PC-9 (cell line): Measurements from ENCODE around the gene TMEM120B. TPM values are rescaled to one million over a fixed set of nuclear protein-coding genes. Genes with fewer than 3 reads are reported as not detected.
A peak's percentile ranks its signal among the peaks of the same experiment; 100 is the strongest.

Experiments
- BruUV-seq: library from RNA; stranded (reverse); fragments of 400-500 nt; replicated peaks from 2 replicates; lab custom pipeline; 2021; lab: Mats Ljungman, UMichigan
- CTCF ChIA-PET: fragments of 300-600 bp; sonication (Branson Sonifier 250); formaldehyde crosslinking; loops from one replicate; lab custom pipeline; 2022; ENCODE audit warnings: antibody characterized with exemption; lab: Charles Lee
- POLR2A ChIA-PET: fragments of 300-600 bp; sonication (Branson Sonifier 250); formaldehyde crosslinking; loops from one replicate; lab custom pipeline; 2022; ENCODE audit warnings: antibody characterized with exemption; ENCODE audit not compliant: unreplicated experiment; lab: Charles Lee
- DNase-seq, 2 experiments: peaks; one replicate each; pipeline versions ENCODE4 v3.0.0 to v3.0.0-alpha.2; 2015 to 2022; ENCODE audit warnings: mixed read lengths in 1 of 2
- H2AFZ ChIP-seq: fragments of 200-600 bp; sonication (generic); 2 replicates; pipeline ENCODE4 v1.8.1; 2017; ENCODE audit warnings: antibody characterized with exemption
- H3F3A ChIP-seq: fragments of 200-600 bp; sonication (generic); 2 replicates; pipeline ENCODE4 v1.8.1; 2017; ENCODE audit warnings: antibody characterized with exemption, mild to moderate bottlenecking, low read depth; ENCODE audit not compliant: insufficient read depth
- H3K27ac ChIP-seq: fragments of 200-600 bp; sonication (generic); 2 replicates; pipeline ENCODE4 v1.6.1; 2016; ENCODE audit warnings: mixed run types
- H3K27me3 ChIP-seq: fragments of 200-600 bp; sonication (generic); 2 replicates; pipeline ENCODE4 v1.6.1; 2016; ENCODE audit warnings: low read depth, mixed run types; ENCODE audit not compliant: insufficient read depth
- H3K36me3 ChIP-seq: fragments of 200-600 bp; sonication (generic); 2 replicates; pipeline ENCODE4 v1.6.1; 2016; ENCODE audit warnings: low read depth, mixed run types
- H3K4me1 ChIP-seq: fragments of 200-600 bp; sonication (generic); replicated peaks from 2 replicates; pipeline ENCODE4 v1.6.1; 2016; ENCODE audit warnings: mixed run types; ENCODE audit not compliant: insufficient read depth
- H3K4me2 ChIP-seq: fragments of 200-600 bp; sonication (generic); 2 replicates; pipeline ENCODE4 v1.6.1; 2017; ENCODE audit warnings: mixed run types
- H3K4me3 ChIP-seq: fragments of 200-600 bp; sonication (generic); 2 replicates; pipeline ENCODE4 v1.6.1; 2016; ENCODE audit warnings: mixed run types
- H3K79me2 ChIP-seq: fragments of 200-600 bp; sonication (generic); 2 replicates; pipeline ENCODE4 v1.6.1; 2017; ENCODE audit warnings: low read depth, mixed run types
- H3K9me2 ChIP-seq: fragments of 200-600 bp; sonication (generic); 2 replicates; pipeline ENCODE4 v1.8.1; 2017; ENCODE audit warnings: mild to moderate bottlenecking; ENCODE audit not compliant: insufficient read depth
- H3K9me3 ChIP-seq: fragments of 200-600 bp; sonication (generic); 2 replicates; pipeline ENCODE4 v1.8.1; 2016; ENCODE audit warnings: low read depth; ENCODE audit not compliant: insufficient read depth
- H4K20me1 ChIP-seq: fragments of 200-600 bp; sonication (generic); 2 replicates; pipeline ENCODE4 v1.8.1; 2017; ENCODE audit not compliant: insufficient read depth
- EZH2 ChIP-seq: fragments of 200-600 bp; sonication (generic); IDR thresholded peaks from 2 replicates; pipeline ENCODE4 v1.8.0; 2017; ENCODE audit warnings: antibody characterized with exemption, low read depth
- intact Hi-C: fragments of 100-400 bp; cut with micrococcal nuclease; formaldehyde crosslinking; loops from one replicate; pipeline ENCODE4 v1.10.0; 2022; ENCODE audit not compliant: unreplicated experiment
- total RNA-seq: library from RNA; stranded (reverse); gene quantifications from 2 replicates; pipeline ENCODE4 v1.2.3, GENCODE V29; 2021
- TF ChIP-seq, protein P1 (sequence below): fragments of 200-600 bp; sonication (generic); conservative IDR thresholded peaks from 2 replicates; pipeline ENCODE4 v1.6.1; 2017; ENCODE audit warnings: mixed run types, antibody characterized with exemption, mild to moderate bottlenecking, moderate library complexity

TMEM120B gene
- total RNA-seq, 1 experiment from 2014 or later, result 12.4 TPM

DNA sequence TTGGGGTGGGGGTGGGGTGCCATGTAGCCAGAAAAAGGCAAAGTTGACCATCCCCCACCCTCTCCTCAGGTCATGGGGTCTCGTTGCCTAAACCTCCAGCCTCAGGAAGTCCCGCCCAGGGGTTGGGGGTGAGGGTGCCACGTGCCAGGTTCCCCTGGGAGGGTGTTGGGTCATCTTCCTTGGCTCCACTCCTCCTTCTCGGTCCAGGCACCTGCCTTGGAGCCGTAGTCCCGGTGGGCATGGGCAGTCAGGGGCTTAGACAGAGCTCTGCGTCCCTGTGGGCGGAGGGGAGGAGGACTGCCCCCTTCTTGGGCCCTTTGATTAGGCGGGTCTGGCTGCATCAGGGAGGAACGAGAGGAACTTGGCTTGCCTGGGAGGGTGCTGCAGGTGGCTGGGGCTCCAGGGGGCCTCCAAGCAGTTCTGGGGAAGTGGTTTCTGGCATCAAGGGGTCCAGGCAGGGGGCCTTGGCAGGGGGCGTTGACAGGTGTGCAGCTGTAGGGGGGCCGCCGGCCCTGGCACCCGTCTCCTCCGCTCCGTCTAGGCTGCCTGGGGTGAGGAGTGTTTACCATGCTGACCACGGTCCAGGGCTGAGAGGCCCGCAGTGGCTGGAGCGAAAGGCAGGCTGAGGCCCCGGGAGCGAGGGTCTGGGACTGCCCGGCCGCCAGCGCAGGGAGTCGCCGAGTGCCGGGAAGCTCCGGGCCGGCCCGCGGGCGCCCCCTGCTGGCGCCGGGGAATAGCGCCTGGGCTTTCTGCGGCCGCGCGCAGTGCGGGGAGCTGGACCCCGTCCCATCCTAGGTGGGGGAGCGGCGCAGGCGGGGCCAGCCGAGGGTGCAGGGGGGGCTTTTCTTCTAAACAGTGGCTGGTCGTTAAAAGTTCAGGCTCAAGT is 99.1 kb downstream of the TMEM120B start:
- no peaks in the 10 kb centered on the region for H3K9me2 ChIP-seq
- H3K27ac ChIP-seq, result 0 out of 2 replicates have a peak overlapping the region, but pooled peaks have one; percentile 37
- no peaks in the 10 kb centered on the region for H3K27me3 ChIP-seq
- peaks cover 46% of the 10 kb centered on the region for H3K79me2 ChIP-seq
- H3K4me3 ChIP-seq, result peak overlapping the region; percentile 65
- ChIA-PET CTCF (interaction anchor here (0.6 to 2.3 kb wide), 5 partner anchors 9 to 100 kb away, joined by 4 to 48 read pairs (median 5); no protein-coding TSS in a partner anchor), POLR2A (interaction anchor here (0.6 kb wide), 2 partner anchors 9 to 1751 kb away, joined by 3 read pairs; no protein-coding TSS in a partner anchor)
- intact Hi-C loops, result loop anchor here (1.0 kb wide), 2 partner anchors 17 to 77 kb away; partner anchors contain the start of gene PSMD9
- DNase-seq, result peak in 1 of 2 experiments; percentile 80
- peaks cover 16% of the 10 kb centered on the region for H3K4me1 ChIP-seq
- H4K20me1 ChIP-seq, result peaks cover 43% of the 10 kb centered on the region
- H2AFZ ChIP-seq, result no peak overlapping the region
- peak overlapping the region; percentile 92 for H3K4me2 ChIP-seq
- peaks cover 13% of the 10 kb centered on the region; the same call in 1 of the 2 replicates for H3F3A ChIP-seq
- BruUV-seq, result no TSS peak
- 0 out of 2 replicates have a peak, but pooled peaks cover 7% of the 10 kb centered on the region for H3K36me3 ChIP-seq
- no peak for TF ChIP-seq EZH2
- TF ChIP-seq, protein P1, sequence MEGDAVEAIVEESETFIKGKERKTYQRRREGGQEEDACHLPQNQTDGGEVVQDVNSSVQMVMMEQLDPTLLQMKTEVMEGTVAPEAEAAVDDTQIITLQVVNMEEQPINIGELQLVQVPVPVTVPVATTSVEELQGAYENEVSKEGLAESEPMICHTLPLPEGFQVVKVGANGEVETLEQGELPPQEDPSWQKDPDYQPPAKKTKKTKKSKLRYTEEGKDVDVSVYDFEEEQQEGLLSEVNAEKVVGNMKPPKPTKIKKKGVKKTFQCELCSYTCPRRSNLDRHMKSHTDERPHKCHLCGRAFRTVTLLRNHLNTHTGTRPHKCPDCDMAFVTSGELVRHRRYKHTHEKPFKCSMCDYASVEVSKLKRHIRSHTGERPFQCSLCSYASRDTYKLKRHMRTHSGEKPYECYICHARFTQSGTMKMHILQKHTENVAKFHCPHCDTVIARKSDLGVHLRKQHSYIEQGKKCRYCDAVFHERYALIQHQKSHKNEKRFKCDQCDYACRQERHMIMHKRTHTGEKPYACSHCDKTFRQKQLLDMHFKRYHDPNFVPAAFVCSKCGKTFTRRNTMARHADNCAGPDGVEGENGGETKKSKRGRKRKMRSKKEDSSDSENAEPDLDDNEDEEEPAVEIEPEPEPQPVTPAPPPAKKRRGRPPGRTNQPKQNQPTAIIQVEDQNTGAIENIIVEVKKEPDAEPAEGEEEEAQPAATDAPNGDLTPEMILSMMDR, result peak; percentile 92
- no peaks in the 10 kb centered on the region for H3K9me3 ChIP-seq

DNA sequence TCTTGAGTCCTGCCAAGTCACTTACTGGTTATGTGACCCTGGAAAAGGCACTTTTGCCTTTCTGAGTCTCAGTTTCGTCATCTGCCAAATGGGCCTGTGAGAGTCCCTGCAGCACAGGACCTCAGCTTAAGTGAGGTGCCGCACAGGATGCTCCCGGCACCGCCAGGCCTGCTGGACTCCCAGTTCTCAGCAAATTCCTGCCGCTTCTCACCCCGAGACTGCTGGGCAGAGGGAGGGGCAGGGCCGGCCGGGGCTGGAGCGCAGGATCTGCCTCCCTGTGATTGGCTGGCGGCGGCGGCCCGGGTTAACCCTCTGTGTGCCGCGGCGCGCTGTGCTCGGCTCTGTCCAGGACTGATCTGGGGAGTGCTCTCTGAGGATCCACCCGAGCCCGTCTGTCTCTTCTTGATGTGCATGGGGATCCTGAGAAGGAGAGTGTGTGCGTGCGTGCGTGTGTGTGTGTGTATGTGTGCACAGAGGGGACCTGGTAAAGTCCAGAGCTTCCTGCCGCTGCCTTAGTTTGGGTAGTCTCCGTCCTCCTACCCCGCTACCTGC is 99.8 kb downstream of the TMEM120B start:
- Histone ChIP-seq H3K27ac (no peak overlapping the region), H3K27me3 (no peaks in the 10 kb centered on the region), H4K20me1 (peaks cover 43% of the 10 kb centered on the region), H2AFZ (no peak overlapping the region), H3K4me2 (peak overlapping the region; percentile 92), H3K4me3 (peak overlapping the region; percentile 65), H3K9me2 (no peaks in the 10 kb centered on the region), H3K4me1 (peaks cover 10% of the 10 kb centered on the region), H3K9me3 (no peaks in the 10 kb centered on the region), H3K36me3 (0 out of 2 replicates have a peak, but pooled peaks cover 7% of the 10 kb centered on the region), H3K79me2 (peaks cover 39% of the 10 kb centered on the region), H3F3A (peaks cover 13% of the 10 kb centered on the region; the same call in 1 of the 2 replicates)
- TF ChIP-seq EZH2, result no peak
- TF ChIP-seq, protein P1, result peak; percentile 58
- ChIA-PET POLR2A (interaction anchor here (0.6 kb wide), 2 partner anchors 9 to 1752 kb away, joined by 3 read pairs; no protein-coding TSS in a partner anchor), CTCF (interaction anchor here (0.6 to 2.3 kb wide), 5 partner anchors 10 to 100 kb away, joined by 4 to 48 read pairs (median 5); no protein-coding TSS in a partner anchor)
- peak; percentile 54 to 72 for DNase-seq
- intact Hi-C loops, result loop anchor here (1.0 kb wide), 2 partner anchors 18 to 76 kb away; partner anchors contain the start of gene PSMD9
- no TSS peak for BruUV-seq
